ENCODE data around the gene JCAD. TPM values are rescaled to one million over a fixed set of nuclear protein-coding genes. Genes with fewer than 3 reads are reported as not detected.

The JCAD gene
- total and polyA plus RNA-seq, 9 of the 15 experiments (the other 6 are each of a cell fraction or from before 2014, with no cell fraction given): not detected

GRCh38 chr10:30070001-30070685 is 10.8 kb upstream of the JCAD start (continued):
- TF ChIP-seq ZFP91 (CRISPR knock-in tag; IDR thresholded peaks at IDR 0.05) (no peak), MECOM (CRISPR knock-in tag; IDR thresholded peaks at IDR 0.05) (peak; percentile 49; the same call in 1 of the 2 replicates), KLF16 (IDR thresholded peaks at IDR 0.05) (peak; percentile 79), USF2 (CRISPR knock-in tag; IDR thresholded peaks at IDR 0.05) (no peak), SIRT6 (IDR thresholded peaks at IDR 0.05; ENCODE audit: low read depth, low read length) (no peak), RHOXF2B (CRISPR knock-in tag; conservative IDR thresholded peaks at IDR 0.05) (no peak), CHD7 (IDR thresholded peaks at IDR 0.05; ENCODE audit: low read depth, low read length) (no peak), THRB (CRISPR knock-in tag; conservative IDR thresholded peaks at IDR 0.05) (no peak), ARHGAP35 (IDR thresholded peaks at IDR 0.05; ENCODE audit: partially characterized antibody) (no peak)

Measured in K562 (cell line).